Kidney (tissue), 14 donors: ENCODE measurements around the gene TULP3. TPM values are rescaled to one million over a fixed set of nuclear protein-coding genes. Genes with fewer than 3 reads are reported as not detected.

Source experiments
- DNase-seq, 5 donors: peaks; one replicate each; pipeline ENCODE4 v3.0.0-alpha.2; 2013 to 2020
- FAIRE-seq: peaks from 2 replicates; lab custom pipeline; 2012; peaks lifted over from hg19 to GRCh38; lab: Jason Lieb, UNC
- H3K27ac ChIP-seq, 2 donors: one replicate each; pipeline ENCODE4 v1.7.0; 2013; ENCODE audit warnings: low read depth in 2 of 2, low read length in 2 of 2, inconsistent platforms in 1 of 2
- H3K27me3 ChIP-seq: one replicate; pipeline ENCODE4 v1.7.1; 2013; ENCODE audit warnings: low read length, inconsistent platforms; ENCODE audit not compliant: control insufficient read depth, insufficient read depth
- H3K36me3 ChIP-seq, 3 donors: one replicate each; pipeline versions ENCODE4 v1.7.0 to v1.7.1; 2013; ENCODE audit warnings: low read length in 3 of 3, control low read depth in 1 of 3, inconsistent platforms in 1 of 3; ENCODE audit not compliant: insufficient read depth in 3 of 3, control insufficient read depth in 2 of 3
- H3K4me1 ChIP-seq, 3 donors: one replicate each; pipeline versions ENCODE4 v1.7.0 to v1.7.1; 2013; ENCODE audit warnings: low read length in 3 of 3, inconsistent platforms in 1 of 3, low read depth in 1 of 3; ENCODE audit not compliant: control insufficient read depth in 2 of 3, insufficient read depth in 2 of 3
- H3K4me3 ChIP-seq, 3 donors: one replicate each; pipeline versions ENCODE4 v1.7.0 to v1.8.1; 2013; ENCODE audit warnings: low read length in 3 of 3, control low read depth in 1 of 3, inconsistent platforms in 1 of 3
- H3K9ac ChIP-seq, 3 donors: one replicate each; pipeline versions ENCODE4 v1.7.0 to v1.7.1; 2013; ENCODE audit warnings: low read length in 3 of 3, control low read depth in 1 of 3, inconsistent platforms in 1 of 3
- H3K9me3 ChIP-seq, 3 donors: one replicate each; pipeline versions ENCODE4 v1.7.0 to v1.7.1; 2013; ENCODE audit warnings: low read length in 3 of 3, control low read depth in 1 of 3, inconsistent platforms in 1 of 3; ENCODE audit not compliant: control insufficient read depth in 2 of 3, insufficient read depth in 1 of 3
- intact Hi-C: fragments of 100-400 bp; cut with DNase I; formaldehyde crosslinking; loops from one replicate; pipeline ENCODE4 v1.11.1; 2022
- polyA plus RNA-seq: library from polyadenylated mRNA; stranded (reverse); fragments of 350-450 nt; fragmentation: Illumina TruSeq; extraction: RNeasy Lipid Tissue Mini Kit (QIAGEN cat#74804); gene quantifications from one replicate; pipeline ENCODE4 v1.2.3, GENCODE V29; 2014; ENCODE audit warnings: low read depth, low replicate concordance; ENCODE audit not compliant: insufficient read depth
- total RNA-seq: library from RNA; stranded (reverse); fragmentation: NEBNext Ultra II Directional; extraction: Animal tissue kit (Norgen Biotek cat#: 25700); gene quantifications from one replicate; pipeline ENCODE4 v1.2.1, GENCODE V29; 2021
- TF ChIP-seq, protein P1 (sequence below): IDR thresholded peaks from 3 replicates; pipeline ENCODE4 v1.5.1; 2012; ENCODE audit warnings: mild to moderate bottlenecking, moderate library complexity, borderline replicate concordance; ENCODE audit not compliant: insufficient read depth; ENCODE audit errors: extremely low read depth
- donor health status: control.
- donor health status: control.
- donor health status: control.
- donor health status: control.
- donor health status: control.
- donor health status: DM: yes; HTN: yes; CAD: no.
- donor health status: Normal renal cell carcinoma (clear cell type).

TULP3 gene
- total and polyA plus RNA-seq, 2 donors from 2014 or later, result 20.3 to 23.0 TPM

DNA sequence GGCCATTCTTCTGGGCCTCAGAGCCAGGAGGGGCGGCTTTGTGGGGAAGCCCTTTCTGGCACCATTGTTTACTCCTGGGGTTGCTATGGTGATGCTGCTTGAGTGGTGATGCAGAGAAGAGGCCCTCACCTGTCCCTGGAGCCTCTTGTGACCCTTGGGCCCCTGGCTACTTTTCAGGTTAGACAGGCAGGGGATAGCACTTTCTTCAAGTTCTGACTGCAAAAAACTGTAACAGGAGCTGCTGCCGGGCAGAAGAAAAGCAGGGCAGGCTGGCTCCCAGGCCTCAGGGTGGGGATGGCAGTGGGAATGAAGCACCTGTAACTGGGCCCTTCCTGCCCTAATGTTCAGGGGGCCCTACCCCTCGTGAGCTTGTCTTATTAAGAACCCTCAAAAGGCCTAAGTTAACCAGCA lies 33.7 kb upstream of the TULP3 start, which contains the start of gene TEX52:
Gene TEX52, minus strand, starts transcription at position 19 of the 411 bp plus-strand sequence. Its CDS starts 13 bp downstream, at position 6.
- FAIRE-seq, result no peak
- Histone ChIP-seq H3K36me3 (peaks cover 0 to 6% (median 0%) of the 10 kb centered on the region in 3 donors), H3K27me3 (no peaks in the 10 kb centered on the region), H3K27ac (no peak within 1 kb of the TSS), H3K4me3 (no peak within 1 kb of the TSS), H3K9ac (no peak within 1 kb of the TSS), H3K4me1 (no peaks in the 10 kb centered on the region), H3K9me3 (no peaks in the 10 kb centered on the region)
- intact Hi-C loops, result loop anchor here (10.0 kb wide), 1 partner anchor 178 kb away; no protein-coding TSS in a partner anchor
- TF ChIP-seq, protein P1, sequence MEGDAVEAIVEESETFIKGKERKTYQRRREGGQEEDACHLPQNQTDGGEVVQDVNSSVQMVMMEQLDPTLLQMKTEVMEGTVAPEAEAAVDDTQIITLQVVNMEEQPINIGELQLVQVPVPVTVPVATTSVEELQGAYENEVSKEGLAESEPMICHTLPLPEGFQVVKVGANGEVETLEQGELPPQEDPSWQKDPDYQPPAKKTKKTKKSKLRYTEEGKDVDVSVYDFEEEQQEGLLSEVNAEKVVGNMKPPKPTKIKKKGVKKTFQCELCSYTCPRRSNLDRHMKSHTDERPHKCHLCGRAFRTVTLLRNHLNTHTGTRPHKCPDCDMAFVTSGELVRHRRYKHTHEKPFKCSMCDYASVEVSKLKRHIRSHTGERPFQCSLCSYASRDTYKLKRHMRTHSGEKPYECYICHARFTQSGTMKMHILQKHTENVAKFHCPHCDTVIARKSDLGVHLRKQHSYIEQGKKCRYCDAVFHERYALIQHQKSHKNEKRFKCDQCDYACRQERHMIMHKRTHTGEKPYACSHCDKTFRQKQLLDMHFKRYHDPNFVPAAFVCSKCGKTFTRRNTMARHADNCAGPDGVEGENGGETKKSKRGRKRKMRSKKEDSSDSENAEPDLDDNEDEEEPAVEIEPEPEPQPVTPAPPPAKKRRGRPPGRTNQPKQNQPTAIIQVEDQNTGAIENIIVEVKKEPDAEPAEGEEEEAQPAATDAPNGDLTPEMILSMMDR, result no peak
- peak in 3 of 5 donors; percentile 75 to 79 (median 77) for DNase-seq

DNA sequence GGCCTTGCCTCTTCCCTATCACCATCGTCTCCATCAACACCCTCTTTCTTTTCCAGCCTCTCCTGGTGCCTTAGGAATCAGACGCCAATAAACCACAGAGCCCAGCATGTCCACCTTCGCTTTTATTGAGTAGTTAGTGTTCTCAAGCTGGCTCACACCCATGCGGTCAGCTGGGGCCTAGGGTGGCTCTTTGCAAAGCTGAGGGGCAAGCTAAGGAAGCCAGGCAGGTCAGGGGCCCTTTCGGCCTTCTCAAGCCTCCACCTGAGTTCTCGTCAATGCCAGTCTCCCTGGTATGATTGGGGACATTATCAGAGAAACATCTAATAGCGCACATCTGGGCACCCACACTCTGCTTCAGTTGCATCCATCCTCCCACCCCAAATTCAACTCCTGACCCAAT lies 33.1 kb upstream of the TULP3 start:
- no peak for FAIRE-seq

GRCh38 chr12:2858334-2858733 lies 32.4 kb upstream of the TULP3 start:
- H3K9me3 ChIP-seq, result no peaks in the 10 kb centered on the region
- H3K36me3 ChIP-seq, result peaks cover 0 to 6% (median 0%) of the 10 kb centered on the region in 3 donors
- no peaks in the 10 kb centered on the region for H3K4me1 ChIP-seq
- H3K4me3 ChIP-seq, result no peak overlapping the region
- FAIRE-seq (no peak), DNase-seq (no peak)
- H3K9ac ChIP-seq, result no peak overlapping the region
- no peaks in the 10 kb centered on the region for H3K27me3 ChIP-seq
- intact Hi-C loops, result loop anchor here (10.0 kb wide), 1 partner anchor 176 kb away; no protein-coding TSS in a partner anchor
- H3K27ac ChIP-seq, result no peak overlapping the region
- TF ChIP-seq, protein P1, result no peak

More for the DNA sequence above, 33.1 kb upstream of the TULP3 start:
- no peaks in the 10 kb centered on the region for H3K27me3 ChIP-seq
- no peak for DNase-seq
- TF ChIP-seq, protein P1, result no peak
- H3K4me3 ChIP-seq, result no peak overlapping the region
- H3K9me3 ChIP-seq, result no peaks in the 10 kb centered on the region
- H3K9ac ChIP-seq, result no peak overlapping the region
- intact Hi-C loops, result loop anchor here (10.0 kb wide), 1 partner anchor 177 kb away; no protein-coding TSS in a partner anchor
- no peak overlapping the region for H3K27ac ChIP-seq
- H3K36me3 ChIP-seq, result peaks cover 0 to 6% (median 0%) of the 10 kb centered on the region in 3 donors
- H3K4me1 ChIP-seq, result no peaks in the 10 kb centered on the region
